Epithelial cell of proximal tubule (primary cell): ENCODE measurements around the gene SMTNL2. TPM values are rescaled to one million over a fixed set of nuclear protein-coding genes. Genes with fewer than 3 reads are reported as not detected.

Experiments
- DNase-seq: peaks from one replicate; pipeline ENCODE4 v3.0.0-alpha.2; 2011; ENCODE audit warnings: low read depth
- H3K4me3 ChIP-seq: 2 replicates; pipeline ENCODE4 v1.5.1; 2011; ENCODE audit warnings: low read depth, mild to moderate bottlenecking, low read length
- CTCF ChIP-seq: conservative IDR thresholded peaks from 2 replicates; pipeline ENCODE4 v1.5.1; 2012; ENCODE audit warnings: low read depth, mild to moderate bottlenecking, low read length
- total RNA-seq: library from RNA; depleted of rRNA; stranded (reverse); fragments of >200 nt; gene quantifications from 2 replicates; pipeline ENCODE4 v1.2.3, GENCODE V29; 2015

SMTNL2 gene
- total RNA-seq, 1 donor from 2014 or later: 1.3 TPM

GRCh38 chr17:4542003-4542725, 42.2 kb upstream of the SMTNL2 start:
- H3K4me3 ChIP-seq: no peak overlapping the region
- no peak for DNase-seq
- no peak for TF ChIP-seq CTCF

GRCh38 chr17:4542726-4543191, 41.6 kb upstream of the SMTNL2 start:
- DNase-seq: no peak
- H3K4me3 ChIP-seq: no peak overlapping the region
- no peak for TF ChIP-seq CTCF

- H3K4me3 ChIP-seq: no peak overlapping the region
- DNase-seq: no peak
- TF ChIP-seq CTCF: no peak
Observed at GRCh38 chr17:4543557-4544026, 40.7 kb upstream of the SMTNL2 start.

GRCh38 chr17:4544135-4544950, 40.0 kb upstream of the SMTNL2 start:
- H3K4me3 ChIP-seq: no peak overlapping the region
- no peak for DNase-seq
- TF ChIP-seq CTCF: no peak

GRCh38 chr17:4544951-4545216, 39.4 kb upstream of the SMTNL2 start:
- no peak overlapping the region for H3K4me3 ChIP-seq
- TF ChIP-seq CTCF: no peak
- no peak for DNase-seq

- no peak for TF ChIP-seq CTCF
- no peak overlapping the region for H3K4me3 ChIP-seq
- no peak for DNase-seq
Observed at GRCh38 chr17:4545217-4545951, 38.9 kb upstream of the SMTNL2 start.
